Astrocyte of the spinal cord (primary cell): ENCODE results near the gene ATRIP.
A peak's percentile ranks its signal among the peaks of the same experiment; 100 is the strongest.

ENCODE experiments used
- DNase-seq: peaks from one replicate; pipeline ENCODE4 v3.0.0; 2011; ENCODE audit warnings: low read depth, low spot score
- H3K4me3 ChIP-seq: 2 replicates; pipeline ENCODE4 v1.5.1; 2011; ENCODE audit warnings: low read depth, mild to moderate bottlenecking, low read length, moderate library complexity
- in situ Hi-C: cut with HindIII; loops from 2 replicates; pipeline ENCODE4 v1.10.0; 2017; ENCODE audit warnings: low sequenced_read_pairs
- TF ChIP-seq, protein P1 (sequence below): IDR thresholded peaks from 2 replicates; pipeline ENCODE4 v1.5.1; 2012; ENCODE audit warnings: low read depth, mild to moderate bottlenecking, low read length, inconsistent platforms

Gene ATRIP

DNA sequence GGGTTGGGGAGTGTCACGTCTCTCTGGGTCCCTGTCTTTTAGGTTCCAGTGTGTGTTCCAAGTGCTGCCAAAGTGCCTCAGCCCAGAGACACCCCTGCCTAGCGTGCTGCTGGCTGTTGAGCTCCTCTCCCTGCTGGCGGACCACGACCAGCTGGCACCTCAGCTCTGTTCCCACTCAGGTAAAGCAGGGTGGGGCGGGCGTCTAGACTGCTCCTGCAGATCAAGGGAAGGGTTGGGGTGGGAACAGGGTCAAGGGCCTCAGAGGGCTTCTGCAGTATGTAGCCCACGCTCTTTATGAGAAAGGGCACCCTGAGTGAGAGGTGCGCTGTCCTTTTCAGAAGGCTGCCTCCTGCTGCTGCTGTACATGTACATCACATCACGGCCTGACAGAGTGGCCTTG lies 17.2 kb downstream of the ATRIP start:
- in situ Hi-C loops: no loop called here
- TF ChIP-seq, protein P1, sequence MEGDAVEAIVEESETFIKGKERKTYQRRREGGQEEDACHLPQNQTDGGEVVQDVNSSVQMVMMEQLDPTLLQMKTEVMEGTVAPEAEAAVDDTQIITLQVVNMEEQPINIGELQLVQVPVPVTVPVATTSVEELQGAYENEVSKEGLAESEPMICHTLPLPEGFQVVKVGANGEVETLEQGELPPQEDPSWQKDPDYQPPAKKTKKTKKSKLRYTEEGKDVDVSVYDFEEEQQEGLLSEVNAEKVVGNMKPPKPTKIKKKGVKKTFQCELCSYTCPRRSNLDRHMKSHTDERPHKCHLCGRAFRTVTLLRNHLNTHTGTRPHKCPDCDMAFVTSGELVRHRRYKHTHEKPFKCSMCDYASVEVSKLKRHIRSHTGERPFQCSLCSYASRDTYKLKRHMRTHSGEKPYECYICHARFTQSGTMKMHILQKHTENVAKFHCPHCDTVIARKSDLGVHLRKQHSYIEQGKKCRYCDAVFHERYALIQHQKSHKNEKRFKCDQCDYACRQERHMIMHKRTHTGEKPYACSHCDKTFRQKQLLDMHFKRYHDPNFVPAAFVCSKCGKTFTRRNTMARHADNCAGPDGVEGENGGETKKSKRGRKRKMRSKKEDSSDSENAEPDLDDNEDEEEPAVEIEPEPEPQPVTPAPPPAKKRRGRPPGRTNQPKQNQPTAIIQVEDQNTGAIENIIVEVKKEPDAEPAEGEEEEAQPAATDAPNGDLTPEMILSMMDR: no peak
- no peak overlapping the region for H3K4me3 ChIP-seq
- no peak for DNase-seq

DNA sequence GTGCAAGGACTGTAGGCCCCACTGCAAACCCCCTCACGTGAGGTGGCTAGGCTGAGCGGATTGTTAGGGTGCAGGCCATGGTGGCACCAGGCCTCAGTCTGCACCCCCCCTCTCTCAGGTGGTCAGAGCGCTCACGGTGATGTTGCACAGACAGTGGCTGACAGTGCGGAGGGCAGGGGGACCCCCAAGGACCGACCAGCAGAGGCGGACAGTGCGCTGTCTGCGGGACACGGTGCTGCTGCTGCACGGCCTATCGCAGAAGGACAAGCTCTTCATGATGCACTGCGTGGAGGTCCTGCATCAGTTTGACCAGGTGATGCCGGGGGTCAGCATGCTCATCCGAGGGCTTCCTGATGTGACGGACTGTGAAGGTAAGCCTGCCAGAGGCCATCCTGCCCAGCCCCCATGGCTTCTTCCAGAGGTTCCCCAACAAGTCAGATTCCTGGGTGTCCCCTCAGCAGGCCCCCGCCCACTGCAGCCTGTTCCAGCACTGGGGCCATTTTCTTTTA lies 18.2 kb downstream of the ATRIP start:
- H3K4me3 ChIP-seq: no peak overlapping the region
- TF ChIP-seq, protein P1: no peak
- DNase-seq: no peak
- in situ Hi-C loops: no loop called here

DNA sequence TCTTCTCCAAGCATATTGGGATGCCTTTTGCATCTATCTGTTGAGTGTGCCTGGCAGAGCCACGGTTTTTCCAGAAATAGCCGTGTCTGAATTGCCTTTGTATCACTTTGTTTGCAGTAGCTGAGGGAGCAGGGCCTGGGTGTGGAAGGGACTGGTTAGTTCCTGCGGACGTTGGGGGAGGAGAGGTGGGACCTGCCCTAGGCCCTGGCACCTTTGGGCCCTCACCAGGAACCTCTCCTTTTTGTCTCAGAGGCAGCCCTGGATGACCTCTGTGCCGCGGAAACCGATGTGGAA lies 18.6 kb downstream of the ATRIP start:
- no peak overlapping the region for H3K4me3 ChIP-seq
- DNase-seq: no peak
- TF ChIP-seq, protein P1: no peak
- in situ Hi-C loops: no loop called here

DNA sequence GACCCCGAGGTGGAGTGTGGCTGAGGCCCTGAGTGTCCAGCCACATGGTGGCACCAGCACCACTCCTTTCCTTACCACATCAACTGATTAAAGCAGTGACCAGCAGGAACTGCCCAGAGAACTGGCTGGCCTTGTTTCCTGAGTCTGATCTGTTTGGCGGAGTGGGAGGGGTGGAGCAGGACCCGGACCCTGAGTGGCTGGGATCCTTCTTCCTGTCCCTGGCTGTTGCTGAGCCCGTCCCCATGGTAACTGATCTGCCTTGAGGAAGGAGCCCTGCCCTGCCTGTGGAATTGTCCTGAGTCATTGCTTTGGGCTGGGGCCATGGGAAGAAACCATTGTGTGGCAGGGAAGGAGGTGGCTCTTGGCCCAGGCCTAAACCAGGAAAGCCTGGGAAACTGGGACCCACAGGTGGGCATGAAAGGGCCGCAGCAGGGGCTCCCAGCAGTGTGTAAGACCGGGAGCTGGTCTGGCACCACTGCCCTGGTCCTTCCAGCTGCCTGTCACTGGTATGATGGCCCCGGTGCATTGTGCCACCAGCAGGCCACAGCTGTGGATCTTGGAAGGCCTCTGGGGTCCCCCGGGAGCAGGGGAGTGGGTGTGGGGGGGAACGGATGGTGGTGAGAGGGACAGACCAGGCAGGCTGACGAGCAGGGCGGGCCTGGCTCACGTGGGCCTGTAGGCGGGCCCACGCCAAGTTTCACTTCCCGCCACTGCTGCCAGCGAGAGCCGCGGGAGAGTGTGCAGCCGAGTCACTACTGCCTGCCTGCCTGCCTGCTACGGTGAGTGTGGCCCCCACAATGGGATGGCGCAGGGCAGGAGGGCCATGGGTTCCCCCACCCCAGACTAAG lies 19.2 kb downstream of the ATRIP start:
- peak overlapping the region; percentile 27 for H3K4me3 ChIP-seq
- TF ChIP-seq, protein P1: peak; percentile 77
- DNase-seq: peak; percentile 100
- in situ Hi-C loops: no loop called here

DNA sequence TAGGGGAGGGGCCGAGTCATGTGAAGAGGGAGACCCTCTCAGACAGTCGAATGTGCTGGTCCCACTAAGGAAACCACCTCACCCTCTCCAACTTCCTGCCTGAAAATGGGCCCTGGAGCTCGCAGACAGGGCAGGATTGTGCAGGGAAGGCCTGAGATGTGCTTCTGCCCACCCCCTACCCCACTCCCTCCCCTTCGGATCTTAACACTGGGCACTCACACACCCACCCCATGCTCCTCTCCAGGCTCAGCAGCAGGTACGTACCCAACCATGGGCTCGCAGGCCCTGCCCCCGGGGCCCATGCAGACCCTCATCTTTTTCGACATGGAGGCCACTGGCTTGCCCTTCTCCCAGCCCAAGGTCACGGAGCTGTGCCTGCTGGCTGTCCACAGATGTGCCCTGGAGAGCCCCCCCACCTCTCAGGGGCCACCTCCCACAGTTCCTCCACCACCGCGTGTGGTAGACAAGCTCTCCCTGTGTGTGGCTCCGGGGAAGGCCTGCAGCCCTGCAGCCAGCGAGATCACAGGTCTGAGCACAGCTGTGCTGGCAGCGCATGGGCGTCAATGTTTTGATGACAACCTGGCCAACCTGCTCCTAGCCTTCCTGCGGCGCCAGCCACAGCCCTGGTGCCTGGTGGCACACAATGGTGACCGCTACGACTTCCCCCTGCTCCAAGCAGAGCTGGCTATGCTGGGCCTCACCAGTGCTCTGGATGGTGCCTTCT lies 20.0 kb downstream of the ATRIP start:
- no peak for DNase-seq
- TF ChIP-seq, protein P1: no peak
- H3K4me3 ChIP-seq: peak overlapping the region; percentile 27
- in situ Hi-C loops: no loop called here

DNA sequence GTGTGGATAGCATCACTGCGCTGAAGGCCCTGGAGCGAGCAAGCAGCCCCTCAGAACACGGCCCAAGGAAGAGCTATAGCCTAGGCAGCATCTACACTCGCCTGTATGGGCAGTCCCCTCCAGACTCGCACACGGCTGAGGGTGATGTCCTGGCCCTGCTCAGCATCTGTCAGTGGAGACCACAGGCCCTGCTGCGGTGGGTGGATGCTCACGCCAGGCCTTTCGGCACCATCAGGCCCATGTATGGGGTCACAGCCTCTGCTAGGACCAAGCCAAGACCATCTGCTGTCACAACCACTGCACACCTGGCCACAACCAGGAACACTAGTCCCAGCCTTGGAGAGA lies 20.5 kb downstream of the ATRIP start:
- DNase-seq: no peak
- TF ChIP-seq, protein P1: no peak
- no peak overlapping the region for H3K4me3 ChIP-seq
- in situ Hi-C loops: no loop called here
